Measurements from ENCODE around the gene NUTF2. TPM values are rescaled to one million over a fixed set of nuclear protein-coding genes. Genes with fewer than 3 reads are reported as not detected.
A peak's percentile ranks its signal among the peaks of the same experiment; 100 is the strongest.
"Not testable (repeated sequence)": the region's sequence is repeated elsewhere in the genome, so short reads cannot be mapped to it uniquely, and the experiment has no call there.

Gene NUTF2
- total RNA-seq, 1 donor, result 89.1 TPM

DNA sequence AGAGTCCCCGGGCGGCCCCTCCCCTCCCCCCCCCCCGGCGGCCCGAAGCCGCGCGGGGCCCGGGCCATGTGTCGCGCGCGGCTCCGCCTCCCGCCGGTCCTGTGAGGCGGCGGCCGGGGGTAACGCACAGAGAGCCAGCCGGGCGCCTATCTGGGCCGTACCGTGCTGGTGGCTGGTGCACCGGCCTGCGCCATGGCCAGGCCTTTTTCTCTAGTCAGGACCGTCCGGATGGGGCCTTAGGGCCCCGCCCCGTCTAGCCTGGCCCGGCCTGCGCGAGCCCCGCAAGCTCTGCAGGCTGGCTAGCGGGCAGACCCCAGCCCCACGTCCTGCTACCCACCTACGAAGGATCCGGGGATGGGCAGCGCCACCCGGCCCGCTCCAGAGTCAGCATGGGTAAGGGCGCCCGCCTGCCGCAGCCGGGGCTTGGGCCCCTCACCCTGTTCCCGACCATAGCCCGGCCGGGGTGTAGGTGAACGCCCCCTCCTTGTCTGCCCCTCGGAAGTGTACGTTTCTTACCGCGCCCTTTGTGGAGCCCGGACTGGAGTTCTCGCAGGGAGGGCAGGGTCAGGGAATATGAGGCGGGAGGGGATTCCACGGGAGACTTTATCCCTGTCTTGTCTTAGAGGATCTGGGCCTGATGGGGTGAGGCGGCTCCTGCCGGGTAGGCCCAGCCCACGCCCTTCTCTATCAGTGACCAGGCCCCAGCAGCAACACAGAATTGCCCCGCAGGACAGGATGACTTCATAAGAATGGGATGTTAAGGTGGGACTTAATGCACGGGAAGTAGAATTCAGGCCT is 530 bp downstream of the NUTF2 start, which contains the start of gene CENPT:
CENPT (minus strand) TSS at position 630 of the 798 bp plus-strand sequence. CDS start 13,834 bp downstream, outside the sequence.
- H3K4me3 ChIP-seq (ENCODE audit: low read length), result peak within 1 kb of the TSS; percentile 69
- no peaks in the 10 kb centered on the region for H3K9me3 ChIP-seq (ENCODE audit: low read depth, low read length)
- H3K4me1 ChIP-seq (ENCODE audit: insufficient read depth, low read length), result peaks cover 51% of the 10 kb centered on the region
- H3K27me3 ChIP-seq (ENCODE audit: insufficient read depth, low read length), result no peaks in the 10 kb centered on the region

- H3K27me3 ChIP-seq (ENCODE audit: insufficient read depth, low read length), result no peaks in the 10 kb centered on the region
- H3K9me3 ChIP-seq (ENCODE audit: low read depth, low read length), result no peaks in the 10 kb centered on the region
- H3K4me3 ChIP-seq (ENCODE audit: low read length), result no peak overlapping the region
- H3K4me1 ChIP-seq (ENCODE audit: insufficient read depth, low read length), result peaks cover 49% of the 10 kb centered on the region
These were observed 1.4 kb downstream of the NUTF2 start for GRCh38 chr16:67848118-67848517.

DNA sequence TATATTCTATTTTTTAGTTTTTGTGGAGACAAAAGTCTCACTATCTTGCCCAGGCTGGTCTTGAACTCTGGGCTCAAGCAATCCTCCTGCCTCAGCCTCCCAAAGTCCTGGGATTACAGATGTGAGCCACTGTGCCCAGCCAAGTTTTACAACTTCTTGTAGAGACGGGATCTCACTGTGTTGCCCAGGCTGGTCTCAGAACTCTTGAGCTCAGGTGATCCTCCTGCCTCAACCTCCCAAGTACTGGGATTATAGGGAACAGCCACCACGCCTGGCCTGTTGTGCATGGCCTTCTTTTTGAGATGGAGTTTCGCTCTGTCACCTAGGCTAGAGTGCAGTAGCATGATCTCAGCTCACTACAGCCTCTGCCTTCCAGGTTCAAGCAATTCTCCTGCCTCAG is 6.9 kb downstream of the NUTF2 start:
- H3K4me3 ChIP-seq (ENCODE audit: low read length), result no peak overlapping the region
- no peaks in the 10 kb centered on the region for H3K27me3 ChIP-seq (ENCODE audit: insufficient read depth, low read length)

DNA sequence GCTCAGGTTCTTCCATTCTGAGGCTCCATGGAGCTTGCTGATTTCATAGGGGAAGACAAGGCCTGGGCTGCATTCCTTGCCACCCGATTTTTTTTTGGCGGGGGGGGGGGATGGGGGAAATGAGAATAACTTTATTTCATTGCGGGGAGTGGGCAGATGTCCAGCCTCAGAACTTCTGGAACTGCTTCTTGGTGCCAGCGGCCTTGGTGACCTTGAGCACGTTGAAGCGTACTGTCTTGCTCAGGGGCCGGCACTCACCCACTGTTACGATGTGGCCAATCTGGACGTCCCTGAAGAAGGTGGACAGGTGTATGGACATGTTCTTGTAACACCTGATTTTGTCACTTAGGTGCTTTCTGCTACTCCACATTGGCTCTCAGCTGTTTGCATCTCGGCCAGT is 9.1 kb downstream of the NUTF2 start:
- H3K4me1 ChIP-seq (ENCODE audit: insufficient read depth, low read length), result peaks cover 17% of the 10 kb centered on the region
- no peaks in the 10 kb centered on the region for H3K9me3 ChIP-seq (ENCODE audit: low read depth, low read length)
- no peaks in the 10 kb centered on the region for H3K27me3 ChIP-seq (ENCODE audit: insufficient read depth, low read length)
- no peak overlapping the region for H3K4me3 ChIP-seq (ENCODE audit: low read length)

More for the DNA sequence above, 6.9 kb downstream of the NUTF2 start:
- no peaks in the 10 kb centered on the region for H3K9me3 ChIP-seq (ENCODE audit: low read depth, low read length)
- H3K4me1 ChIP-seq (ENCODE audit: insufficient read depth, low read length), result peaks cover 18% of the 10 kb centered on the region

GRCh38 chr16:67856927-67857546 is 10.3 kb downstream of the NUTF2 start:
- H3K27me3 ChIP-seq (ENCODE audit: insufficient read depth, low read length), result no peaks in the 10 kb centered on the region

DNA sequence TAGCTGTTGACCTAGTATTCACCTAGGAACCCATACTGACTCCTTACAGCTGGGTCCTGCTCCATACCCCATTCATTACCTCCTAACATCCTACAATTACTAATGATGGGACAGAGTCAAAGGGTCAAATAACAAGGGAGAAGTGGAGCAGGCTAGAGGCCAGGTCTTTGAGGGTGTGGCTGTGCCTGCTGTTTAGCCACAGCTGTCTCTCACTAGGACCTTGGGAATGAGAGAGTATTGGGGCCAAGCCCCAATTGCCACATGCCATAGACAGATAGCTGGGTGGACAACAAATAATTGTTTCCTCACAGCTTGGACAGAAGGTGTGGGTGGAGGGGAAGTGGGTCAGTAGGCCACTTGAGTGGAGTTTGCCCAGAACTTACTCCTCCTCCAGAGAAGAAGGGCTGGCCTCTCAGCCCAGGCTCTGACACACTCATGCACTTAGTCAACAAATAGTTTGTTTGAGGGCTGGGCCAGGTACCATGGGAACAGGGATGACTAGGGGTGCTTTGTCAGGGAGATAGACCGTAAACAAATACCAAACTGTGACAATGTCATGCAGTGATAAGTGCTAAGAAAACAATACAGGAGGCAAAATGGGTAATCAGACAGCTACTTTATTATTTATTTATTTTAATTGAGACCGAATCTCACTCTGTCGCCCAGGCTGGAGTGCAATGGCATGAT is 11.0 kb downstream of the NUTF2 start:
- H3K9me3 ChIP-seq (ENCODE audit: low read depth, low read length), result no peaks in the 10 kb centered on the region
- H3K4me3 ChIP-seq (ENCODE audit: low read length), result no peak overlapping the region
- H3K27me3 ChIP-seq (ENCODE audit: insufficient read depth, low read length), result no peaks in the 10 kb centered on the region
- peaks cover 17% of the 10 kb centered on the region for H3K4me1 ChIP-seq (ENCODE audit: insufficient read depth, low read length)

More at GRCh38 chr16:67856927-67857546, 10.3 kb downstream of the NUTF2 start:
- Histone ChIP-seq H3K4me3 (ENCODE audit: low read length) (no peak overlapping the region), H3K9me3 (ENCODE audit: low read depth, low read length) (no peaks in the 10 kb centered on the region), H3K4me1 (ENCODE audit: insufficient read depth, low read length) (peaks cover 17% of the 10 kb centered on the region)

- no peaks in the 10 kb centered on the region for H3K9me3 ChIP-seq (ENCODE audit: low read depth, low read length)
- peaks cover 17% of the 10 kb centered on the region for H3K4me1 ChIP-seq (ENCODE audit: insufficient read depth, low read length)
- H3K4me3 ChIP-seq (ENCODE audit: low read length), result no peak overlapping the region
- no peaks in the 10 kb centered on the region for H3K27me3 ChIP-seq (ENCODE audit: insufficient read depth, low read length)
These were observed 11.8 kb downstream of the NUTF2 start for GRCh38 chr16:67858500-67858899.

DNA sequence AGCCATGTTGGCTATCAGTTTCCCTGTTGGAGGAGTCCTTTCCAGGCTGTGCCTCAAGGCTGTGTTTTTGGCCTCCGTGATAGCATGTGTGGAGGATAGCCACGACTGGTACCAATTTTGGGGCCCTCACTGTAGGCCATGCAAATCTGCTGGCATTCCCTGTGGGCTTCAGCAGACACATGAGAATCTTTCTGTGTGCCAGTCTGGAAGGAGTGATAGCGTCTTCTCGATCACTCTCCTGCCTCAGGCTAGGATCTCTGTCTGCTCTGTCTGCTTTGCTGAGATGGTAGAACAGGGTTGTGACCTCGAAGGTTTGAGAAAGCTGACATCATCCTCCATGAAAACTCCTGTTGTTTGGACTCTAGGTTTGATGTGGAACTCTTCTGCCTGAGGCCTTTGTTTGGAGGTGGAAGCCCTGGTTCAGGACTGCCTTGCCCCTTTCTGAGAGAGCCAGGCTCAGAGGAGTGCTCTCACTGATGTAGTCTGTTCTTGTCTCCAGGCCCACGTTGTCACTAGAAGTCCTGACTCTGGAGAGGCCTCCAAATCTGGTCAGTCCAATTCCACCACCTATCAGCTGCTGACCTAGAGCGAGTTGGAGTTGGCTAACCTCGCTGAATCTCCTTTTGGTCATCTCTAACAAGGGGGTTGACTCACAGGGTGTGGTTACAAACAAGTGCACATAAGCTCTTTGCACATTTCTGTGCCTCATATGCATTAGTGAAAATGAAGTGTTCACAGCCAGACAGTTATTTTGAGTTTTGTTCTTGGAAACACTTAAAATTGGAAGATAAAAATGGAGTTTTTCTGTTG is 14.1 kb downstream of the NUTF2 start:
- Histone ChIP-seq H3K4me1 (ENCODE audit: insufficient read depth, low read length) (peaks cover 17% of the 10 kb centered on the region), H3K9me3 (ENCODE audit: low read depth, low read length) (no peaks in the 10 kb centered on the region), H3K4me3 (ENCODE audit: low read length) (no peak overlapping the region), H3K27me3 (ENCODE audit: insufficient read depth, low read length) (no peaks in the 10 kb centered on the region)

DNA sequence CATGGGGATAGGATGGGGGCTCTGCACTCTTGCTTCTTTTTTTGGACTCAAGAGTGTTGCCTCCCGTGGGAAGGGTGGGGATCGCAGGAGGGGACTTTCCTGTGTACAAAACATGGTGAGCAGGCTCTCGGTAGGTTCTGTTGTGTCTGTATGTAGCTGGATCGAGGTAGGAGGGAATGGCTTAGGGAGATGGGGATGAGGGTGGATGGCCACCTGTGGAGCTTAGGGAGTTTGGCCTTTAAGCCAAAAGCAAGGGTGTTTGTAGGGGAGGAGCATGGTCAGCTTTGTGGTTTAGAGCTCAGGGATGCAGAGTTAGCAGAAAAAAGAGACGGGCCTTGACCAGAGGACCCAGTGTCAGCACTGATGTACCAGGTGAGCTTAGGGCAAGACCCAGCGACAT is 15.1 kb downstream of the NUTF2 start:
- Histone ChIP-seq H3K4me3 (ENCODE audit: low read length) (no peak overlapping the region), H3K4me1 (ENCODE audit: insufficient read depth, low read length) (peaks cover 16% of the 10 kb centered on the region), H3K9me3 (ENCODE audit: low read depth, low read length) (no peaks in the 10 kb centered on the region), H3K27me3 (ENCODE audit: insufficient read depth, low read length) (no peaks in the 10 kb centered on the region)

- Histone ChIP-seq H3K4me1 (ENCODE audit: insufficient read depth, low read length) (peaks cover 6% of the 10 kb centered on the region), H3K27me3 (ENCODE audit: insufficient read depth, low read length) (no peaks in the 10 kb centered on the region), H3K9me3 (ENCODE audit: low read depth, low read length) (no peaks in the 10 kb centered on the region), H3K4me3 (ENCODE audit: low read length) (no peak overlapping the region)
These were observed 16.2 kb downstream of the NUTF2 start for GRCh38 chr16:67862623-67863583.

DNA sequence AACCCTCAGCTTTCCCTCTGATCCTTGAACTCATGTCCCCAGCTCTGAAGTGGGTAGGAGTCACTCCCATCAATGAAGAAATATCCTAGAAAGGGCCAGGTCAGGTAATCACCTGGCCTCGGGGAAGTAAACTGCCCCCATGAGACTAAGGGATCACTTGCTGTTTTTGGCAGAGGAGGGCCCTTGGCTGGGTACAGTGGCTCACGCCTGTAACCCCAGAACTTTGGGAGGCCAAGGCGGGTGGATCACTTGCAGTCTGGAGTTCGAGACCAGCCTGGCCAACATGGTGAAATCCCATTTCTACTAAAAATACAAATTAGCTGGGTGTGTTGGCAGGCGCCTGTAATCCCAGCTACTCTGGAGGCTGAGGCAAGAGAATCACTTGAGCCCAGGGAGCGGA is 17.3 kb downstream of the NUTF2 start:
- not testable (repeated sequence) for H3K27me3 ChIP-seq (ENCODE audit: insufficient read depth, low read length); H3K4me3 ChIP-seq (ENCODE audit: low read length); H3K4me1 ChIP-seq (ENCODE audit: insufficient read depth, low read length); H3K9me3 ChIP-seq (ENCODE audit: low read depth, low read length)

GRCh38 chr16:67864594-67864993 is 17.9 kb downstream of the NUTF2 start:
- Histone ChIP-seq H3K4me3 (ENCODE audit: low read length) (no peak overlapping the region), H3K9me3 (ENCODE audit: low read depth, low read length) (no peaks in the 10 kb centered on the region), H3K4me1 (ENCODE audit: insufficient read depth, low read length) (no peaks in the 10 kb centered on the region), H3K27me3 (ENCODE audit: insufficient read depth, low read length) (no peaks in the 10 kb centered on the region)

GRCh38 chr16:67865318-67865717 is 18.6 kb downstream of the NUTF2 start:
- Histone ChIP-seq H3K27me3 (ENCODE audit: insufficient read depth, low read length) (no peaks in the 10 kb centered on the region), H3K9me3 (ENCODE audit: low read depth, low read length) (no peaks in the 10 kb centered on the region), H3K4me3 (ENCODE audit: low read length) (no peak overlapping the region), H3K4me1 (ENCODE audit: insufficient read depth, low read length) (no peaks in the 10 kb centered on the region)

DNA sequence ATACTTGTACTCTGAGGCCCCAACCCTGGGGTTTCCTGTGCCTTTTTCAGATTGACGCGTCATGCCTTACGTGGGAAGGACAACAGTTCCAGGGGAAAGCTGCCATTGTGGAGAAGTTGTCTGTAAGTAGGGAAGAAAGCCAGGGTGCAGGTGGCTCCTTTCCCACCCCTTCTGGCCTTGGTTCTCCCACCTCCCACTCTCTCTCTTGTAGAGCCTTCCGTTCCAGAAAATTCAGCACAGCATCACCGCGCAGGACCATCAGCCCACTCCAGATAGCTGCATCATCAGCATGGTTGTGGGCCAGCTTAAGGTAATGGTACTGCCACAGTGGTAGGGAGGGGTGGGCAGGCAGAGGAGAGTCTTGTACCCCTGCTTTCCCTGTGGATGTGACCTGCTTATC is 21.6 kb downstream of the NUTF2 start:
- H3K4me1 ChIP-seq (ENCODE audit: insufficient read depth, low read length), result peaks cover 14% of the 10 kb centered on the region
- H3K4me3 ChIP-seq (ENCODE audit: low read length), result no peak overlapping the region
- H3K27me3 ChIP-seq (ENCODE audit: insufficient read depth, low read length), result no peaks in the 10 kb centered on the region
- H3K9me3 ChIP-seq (ENCODE audit: low read depth, low read length), result no peaks in the 10 kb centered on the region

All from mononuclear cell (primary cell).